ENCODE data around the gene CLUH. TPM values are rescaled to one million over a fixed set of nuclear protein-coding genes. Genes with fewer than 3 reads are reported as not detected.

The CLUH gene
- total RNA-seq, 1 experiment from 2014 or later = 175 TPM

GRCh38 chr17:2745317-2746037 is 33.9 kb upstream of the CLUH start:
- Histone ChIP-seq H3K9me2 (ENCODE audit: insufficient read depth) (no peaks in the 10 kb centered on the region), H3K9ac (ENCODE audit: low read length) (no peak overlapping the region), H2AFZ (ENCODE audit: low read depth, low read length, poor library complexity, severe bottlenecking) (no peak overlapping the region), H3K9me3 (ENCODE audit: control insufficient read depth in 1 of 2, insufficient read depth in 1 of 2, low read depth in 1 of 2, low read length in 2 of 2) (no peaks in the 10 kb centered on the region), H3K4me1 (ENCODE audit: control insufficient read depth in 1 of 2, insufficient read depth in 2 of 2, low read length in 2 of 2) (peaks cover 2 to 3% of the 10 kb centered on the region in 2 experiments; a peak in 1 of 4 replicates), H3K27ac (ENCODE audit: low read depth, low read length) (no peak overlapping the region), H3K4me3 (replicated peaks in 1 of 2; ENCODE audit: low read depth in 1 of 2, low read length in 2 of 2) (no peak overlapping the region), H3K79me2 (ENCODE audit: insufficient read depth, low read length) (no peaks in the 10 kb centered on the region), H3K4me2 (ENCODE audit: low read length) (no peak overlapping the region), H3K27me3 (ENCODE audit: insufficient read depth, low read length) (peaks cover 11% of the 10 kb centered on the region; the same call in 1 of the 2 replicates), H3K36me3 (ENCODE audit: control insufficient read depth in 1 of 2, insufficient read depth in 2 of 2, low read length in 2 of 2) (no peaks in the 10 kb centered on the region), H4K20me1 (ENCODE audit: insufficient read depth) (no peaks in the 10 kb centered on the region)
- ATAC-seq (no peak), DNase-seq (ENCODE audit: low read depth, low spot score) (no peak)
- RAD21 ChIA-PET (ENCODE audit: low non-redundant PET in 1 of 2, low total read pairs in 2 of 2, uncharacterized antibody in 2 of 2, unreplicated experiment in 2 of 2) = no interaction called here
- POLR2A ChIA-PET = no interaction called here
- intact Hi-C loops (cut with micrococcal nuclease) = no loop called here
- CTCF ChIA-PET = no interaction called here
- no peak for TF ChIP-seq EZH2phosphoT487 (IDR thresholded peaks at IDR 0.05; ENCODE audit: borderline replicate concordance)
- TF ChIP-seq JUND (IDR thresholded peaks at IDR 0.05) = no peak
- no peak for TF ChIP-seq FOSL1 (IDR thresholded peaks at IDR 0.05; ENCODE audit: low read depth)
- TF ChIP-seq MAX (IDR thresholded peaks at IDR 0.05) = no peak
- TF ChIP-seq ELF1 (IDR thresholded peaks at IDR 0.05; ENCODE audit: borderline replicate concordance, low read depth) = no peak
- no peak for TF ChIP-seq TCF7L2 (IDR thresholded peaks at IDR 0.05; ENCODE audit: borderline replicate concordance, extremely low read depth, insufficient read depth, insufficient read length)
- no peak for TF ChIP-seq CEBPB (IDR thresholded peaks at IDR 0.05; ENCODE audit: low read depth)
- no peak for TF ChIP-seq CBX3 (IDR thresholded peaks at IDR 0.05; ENCODE audit: low read depth)
- TF ChIP-seq, protein P1, sequence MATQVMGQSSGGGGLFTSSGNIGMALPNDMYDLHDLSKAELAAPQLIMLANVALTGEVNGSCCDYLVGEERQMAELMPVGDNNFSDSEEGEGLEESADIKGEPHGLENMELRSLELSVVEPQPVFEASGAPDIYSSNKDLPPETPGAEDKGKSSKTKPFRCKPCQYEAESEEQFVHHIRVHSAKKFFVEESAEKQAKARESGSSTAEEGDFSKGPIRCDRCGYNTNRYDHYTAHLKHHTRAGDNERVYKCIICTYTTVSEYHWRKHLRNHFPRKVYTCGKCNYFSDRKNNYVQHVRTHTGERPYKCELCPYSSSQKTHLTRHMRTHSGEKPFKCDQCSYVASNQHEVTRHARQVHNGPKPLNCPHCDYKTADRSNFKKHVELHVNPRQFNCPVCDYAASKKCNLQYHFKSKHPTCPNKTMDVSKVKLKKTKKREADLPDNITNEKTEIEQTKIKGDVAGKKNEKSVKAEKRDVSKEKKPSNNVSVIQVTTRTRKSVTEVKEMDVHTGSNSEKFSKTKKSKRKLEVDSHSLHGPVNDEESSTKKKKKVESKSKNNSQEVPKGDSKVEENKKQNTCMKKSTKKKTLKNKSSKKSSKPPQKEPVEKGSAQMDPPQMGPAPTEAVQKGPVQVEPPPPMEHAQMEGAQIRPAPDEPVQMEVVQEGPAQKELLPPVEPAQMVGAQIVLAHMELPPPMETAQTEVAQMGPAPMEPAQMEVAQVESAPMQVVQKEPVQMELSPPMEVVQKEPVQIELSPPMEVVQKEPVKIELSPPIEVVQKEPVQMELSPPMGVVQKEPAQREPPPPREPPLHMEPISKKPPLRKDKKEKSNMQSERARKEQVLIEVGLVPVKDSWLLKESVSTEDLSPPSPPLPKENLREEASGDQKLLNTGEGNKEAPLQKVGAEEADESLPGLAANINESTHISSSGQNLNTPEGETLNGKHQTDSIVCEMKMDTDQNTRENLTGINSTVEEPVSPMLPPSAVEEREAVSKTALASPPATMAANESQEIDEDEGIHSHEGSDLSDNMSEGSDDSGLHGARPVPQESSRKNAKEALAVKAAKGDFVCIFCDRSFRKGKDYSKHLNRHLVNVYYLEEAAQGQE (IDR thresholded peaks at IDR 0.05; ENCODE audit: low read depth) = no peak
- TF ChIP-seq POLR2AphosphoS5 (IDR thresholded peaks at IDR 0.05; ENCODE audit: low read depth, low read length) = no peak
- TF ChIP-seq POLR2A (IDR thresholded peaks at IDR 0.05; ENCODE audit: borderline replicate concordance, extremely low read depth, insufficient read depth, insufficient read length) = no peak
- no peak for TF ChIP-seq YY1 (IDR thresholded peaks at IDR 0.05; ENCODE audit: extremely low read depth, insufficient replicate concordance, low read depth, low read length)
- TF ChIP-seq SRF (IDR thresholded peaks at IDR 0.05; ENCODE audit: low read depth) = no peak
- no peak for TF ChIP-seq ZBTB33 (IDR thresholded peaks at IDR 0.05; ENCODE audit: extremely low read depth, insufficient replicate concordance, low read length)
- TF ChIP-seq EGR1 (IDR thresholded peaks at IDR 0.05; ENCODE audit: low read depth) = no peak
- TF ChIP-seq SIN3A (IDR thresholded peaks at IDR 0.05; ENCODE audit: low read depth) = no peak
- TF ChIP-seq ZFX (IDR thresholded peaks at IDR 0.05) = no peak
- no peak for TF ChIP-seq ZNF274 (IDR thresholded peaks at IDR 0.05; ENCODE audit: low read depth, low read length)
- TF ChIP-seq RAD21 (IDR thresholded peaks at IDR 0.05; ENCODE audit: low read depth) = no peak
- no peak for TF ChIP-seq SP1 (IDR thresholded peaks at IDR 0.05; ENCODE audit: low read depth)
- BruUV-seq (replicated peaks) = no TSS peak

Measured in HCT116 (cell line).